Lower leg skin (tissue), 3 donors: Measurements from ENCODE around the gene INPP4A.

Experiments used
- CTCF ChIP-seq, 3 donors: fragments of 450-650 bp; IDR thresholded peaks; one replicate each; pipeline ENCODE4 v1.5.1; 2016; ENCODE audit warnings: antibody characterized with exemption in 3 of 3, mild to moderate bottlenecking in 3 of 3, moderate library complexity in 2 of 3
- POLR2A ChIP-seq, 2 donors: fragments of 450-650 bp; IDR thresholded peaks; one replicate each; pipeline ENCODE4 v1.6.1; 2016 to 2017; ENCODE audit warnings: antibody characterized with exemption in 2 of 2, mild to moderate bottlenecking in 1 of 2, moderate library complexity in 1 of 2

- TF ChIP-seq CTCF (IDR thresholded peaks at IDR 0.05) (no peak), POLR2A (IDR thresholded peaks at IDR 0.05) (no peak)
These were observed 41.8 kb downstream of the INPP4A start for GRCh38 chr2:98486374-98486981.
